Stimulated activated CD4-positive, alpha-beta T cell treated with anti-CD3 and anti-CD28 coated beads, Interleukin-12 subunit alpha, Interleukin-12 subunit beta, amount 100 ng/mL, for 4 hours (primary cell): ENCODE data around the gene TM9SF2.

Experiments used
- DNase-seq: peaks from one replicate; pipeline ENCODE4 v3.0.0-alpha.2; 2020

The TM9SF2 gene

GRCh38 chr13:99495466-99496183, 5.6 kb upstream of the TM9SF2 start:
- DNase-seq = no peak

- DNase-seq = no peak
These were observed 4.8 kb upstream of the TM9SF2 start for GRCh38 chr13:99496184-99497142.

- DNase-seq = peak; percentile 94
These were observed 2.8 kb upstream of the TM9SF2 start for GRCh38 chr13:99498171-99499161.

GRCh38 chr13:99500839-99501183, 461 bp upstream of the TM9SF2 start:
- DNase-seq = no peak

- DNase-seq = no peak
These were observed 603 bp downstream of the TM9SF2 start for GRCh38 chr13:99501848-99502301.

GRCh38 chr13:99505814-99506269, 4.6 kb downstream of the TM9SF2 start:
- DNase-seq = no peak

GRCh38 chr13:99506634-99507033, 5.4 kb downstream of the TM9SF2 start:
- DNase-seq = no peak

GRCh38 chr13:99507054-99507453, 5.8 kb downstream of the TM9SF2 start:
- no peak for DNase-seq

GRCh38 chr13:99507551-99507950, 6.3 kb downstream of the TM9SF2 start:
- DNase-seq = no peak

- DNase-seq = no peak
These were observed 6.7 kb downstream of the TM9SF2 start for GRCh38 chr13:99507986-99508385.

GRCh38 chr13:99509479-99509878, 8.2 kb downstream of the TM9SF2 start:
- no peak for DNase-seq

- DNase-seq = no peak
These were observed 13.5 kb downstream of the TM9SF2 start for GRCh38 chr13:99514801-99515200.

- DNase-seq = no peak
These were observed 15.1 kb downstream of the TM9SF2 start for GRCh38 chr13:99516153-99516929.

- DNase-seq = no peak
These were observed 16.3 kb downstream of the TM9SF2 start for GRCh38 chr13:99517577-99517976.

GRCh38 chr13:99517984-99518383, 16.7 kb downstream of the TM9SF2 start:
- DNase-seq = no peak

GRCh38 chr13:99522298-99522697, 21.0 kb downstream of the TM9SF2 start:
- no peak for DNase-seq

GRCh38 chr13:99523838-99524237, 22.6 kb downstream of the TM9SF2 start:
- no peak for DNase-seq

- DNase-seq = no peak
These were observed 24.7 kb downstream of the TM9SF2 start for GRCh38 chr13:99525967-99526366.

- DNase-seq = no peak
These were observed 25.3 kb downstream of the TM9SF2 start for GRCh38 chr13:99526549-99526948.

- no peak for DNase-seq
These were observed 26.0 kb downstream of the TM9SF2 start for GRCh38 chr13:99527301-99527700.

GRCh38 chr13:99528547-99528946, 27.3 kb downstream of the TM9SF2 start:
- DNase-seq = no peak

- no peak for DNase-seq
These were observed 34.8 kb downstream of the TM9SF2 start for GRCh38 chr13:99536023-99536422.
